ENCODE data around the gene DSTN. TPM values are rescaled to one million over a fixed set of nuclear protein-coding genes. Genes with fewer than 3 reads are reported as not detected.

Gene DSTN
- total RNA-seq, 1 donor from 2014 or later = 149 TPM

- FAIRE-seq = no peak
- DNase-seq (ENCODE audit: low read depth) = no peak
- no peak for TF ChIP-seq CTCF (IDR thresholded peaks at IDR 0.05; ENCODE audit: insufficient read depth, low read length, severe bottlenecking)
- Histone ChIP-seq H3K27me3 (ENCODE audit: control insufficient read depth, insufficient read depth, low read length) (no peaks in the 10 kb centered on the region), H3K4me3 (ENCODE audit: low read depth, low read length) (no peak overlapping the region), H3K36me3 (ENCODE audit: control insufficient read depth, insufficient read depth, low read length) (peaks cover 58% of the 10 kb centered on the region)
Measured at GRCh38 chr20:17634661-17635331, 64.9 kb downstream of the DSTN start.

GRCh38 chr20:17635332-17636244 lies 65.7 kb downstream of the DSTN start:
- no peak for TF ChIP-seq CTCF (IDR thresholded peaks at IDR 0.05; ENCODE audit: insufficient read depth, low read length, severe bottlenecking)
- FAIRE-seq = no peak
- H3K4me3 ChIP-seq (ENCODE audit: low read depth, low read length) = no peak overlapping the region
- DNase-seq (ENCODE audit: low read depth) = no peak
- no peaks in the 10 kb centered on the region for H3K27me3 ChIP-seq (ENCODE audit: control insufficient read depth, insufficient read depth, low read length)
- H3K36me3 ChIP-seq (ENCODE audit: control insufficient read depth, insufficient read depth, low read length) = peaks cover 62% of the 10 kb centered on the region

GRCh38 chr20:17636523-17637412 lies 66.9 kb downstream of the DSTN start:
- H3K4me3 ChIP-seq (ENCODE audit: low read depth, low read length) = no peak overlapping the region
- FAIRE-seq = no peak
- no peak for DNase-seq (ENCODE audit: low read depth)
- TF ChIP-seq CTCF (IDR thresholded peaks at IDR 0.05; ENCODE audit: insufficient read depth, low read length, severe bottlenecking) = no peak
- no peaks in the 10 kb centered on the region for H3K27me3 ChIP-seq (ENCODE audit: control insufficient read depth, insufficient read depth, low read length)
- peaks cover 58% of the 10 kb centered on the region for H3K36me3 ChIP-seq (ENCODE audit: control insufficient read depth, insufficient read depth, low read length)

GRCh38 chr20:17637413-17637780 lies 67.5 kb downstream of the DSTN start:
- no peaks in the 10 kb centered on the region for H3K27me3 ChIP-seq (ENCODE audit: control insufficient read depth, insufficient read depth, low read length)
- TF ChIP-seq CTCF (IDR thresholded peaks at IDR 0.05; ENCODE audit: insufficient read depth, low read length, severe bottlenecking) = no peak
- DNase-seq (ENCODE audit: low read depth) = no peak
- no peak overlapping the region for H3K4me3 ChIP-seq (ENCODE audit: low read depth, low read length)
- peaks cover 56% of the 10 kb centered on the region for H3K36me3 ChIP-seq (ENCODE audit: control insufficient read depth, insufficient read depth, low read length)
- FAIRE-seq = no peak

DNA sequence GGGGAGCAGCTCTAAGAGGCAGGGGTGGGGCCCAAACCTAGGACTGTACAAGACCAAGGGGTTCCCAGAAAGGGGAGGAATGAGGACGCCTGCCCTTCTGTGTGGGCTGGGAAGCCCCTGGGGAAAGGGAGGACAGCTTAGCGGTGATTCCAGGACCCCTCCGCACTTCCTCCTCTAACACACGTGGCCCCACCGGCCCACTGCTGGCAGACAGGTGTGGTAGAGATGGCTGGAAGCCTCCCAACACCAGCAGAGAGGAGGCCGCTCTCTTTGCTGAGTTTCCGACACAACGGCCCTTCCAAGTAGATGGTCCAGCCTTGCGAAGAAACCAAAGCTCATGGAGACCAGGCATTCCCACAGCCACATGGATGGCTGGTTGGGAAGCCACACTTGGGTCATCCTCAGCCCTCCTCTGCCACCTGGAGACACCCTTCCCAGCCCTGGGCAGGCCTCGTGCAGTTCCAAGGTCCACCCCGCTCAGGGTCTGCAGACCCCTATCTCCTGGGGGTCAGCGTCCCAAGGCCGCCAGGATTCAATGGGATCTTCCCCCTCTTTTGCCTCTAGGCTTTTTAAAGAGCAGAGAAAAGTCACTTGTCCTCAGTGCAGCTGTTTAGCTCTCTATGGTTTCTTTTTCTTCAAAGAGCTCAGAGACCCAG lies 68.2 kb downstream of the DSTN start:
- H3K4me3 ChIP-seq (ENCODE audit: low read depth, low read length) = no peak overlapping the region
- DNase-seq (ENCODE audit: low read depth) = no peak
- no peak for FAIRE-seq
- H3K36me3 ChIP-seq (ENCODE audit: control insufficient read depth, insufficient read depth, low read length) = peaks cover 53% of the 10 kb centered on the region
- no peaks in the 10 kb centered on the region for H3K27me3 ChIP-seq (ENCODE audit: control insufficient read depth, insufficient read depth, low read length)
- no peak for TF ChIP-seq CTCF (IDR thresholded peaks at IDR 0.05; ENCODE audit: insufficient read depth, low read length, severe bottlenecking)
